T1000 (cell line): ENCODE measurements around the gene PSMB7.

Experiments
- DNase-seq: peaks from one replicate; lab custom pipeline; 2025; ENCODE audit warnings: mixed read lengths; lab: John Stamatoyannopoulos, UW

Gene PSMB7

GRCh38 chr9:124411514-124412227 lies 3.6 kb downstream of the PSMB7 start:
- no peak for DNase-seq

- DNase-seq: no peak
Observed at GRCh38 chr9:124410321-124410913, 4.8 kb downstream of the PSMB7 start.

- DNase-seq: no peak
Observed at GRCh38 chr9:124409410-124409809, 5.8 kb downstream of the PSMB7 start.

- no peak for DNase-seq
Observed at GRCh38 chr9:124403246-124403645, 12.0 kb downstream of the PSMB7 start.

GRCh38 chr9:124399968-124400940 lies 15.0 kb downstream of the PSMB7 start:
- no peak for DNase-seq

GRCh38 chr9:124399323-124399967 lies 15.8 kb downstream of the PSMB7 start:
- no peak for DNase-seq

- DNase-seq: no peak
Observed at GRCh38 chr9:124398191-124398935, 16.9 kb downstream of the PSMB7 start.

- DNase-seq: no peak
Observed at GRCh38 chr9:124395826-124396225, 19.4 kb downstream of the PSMB7 start.

- no peak for DNase-seq
Observed at GRCh38 chr9:124394596-124394995, 20.6 kb downstream of the PSMB7 start.

GRCh38 chr9:124394167-124394566 lies 21.1 kb downstream of the PSMB7 start:
- no peak for DNase-seq

GRCh38 chr9:124392871-124393460 lies 22.3 kb downstream of the PSMB7 start:
- peak; percentile 83 for DNase-seq

- DNase-seq: no peak
Observed at GRCh38 chr9:124392254-124392870, 22.9 kb downstream of the PSMB7 start.

- DNase-seq: no peak
Observed at GRCh38 chr9:124390794-124391658, 24.2 kb downstream of the PSMB7 start.

- DNase-seq: no peak
Observed at GRCh38 chr9:124389146-124389939, 25.9 kb downstream of the PSMB7 start.

- DNase-seq: no peak
Observed at GRCh38 chr9:124388275-124389048, 26.8 kb downstream of the PSMB7 start.

- no peak for DNase-seq
Observed at GRCh38 chr9:124386201-124386600, 29.0 kb downstream of the PSMB7 start.

GRCh38 chr9:124385623-124386022 lies 29.6 kb downstream of the PSMB7 start:
- no peak for DNase-seq

GRCh38 chr9:124384846-124385245 lies 30.4 kb downstream of the PSMB7 start:
- no peak for DNase-seq
